Suppressor macrophage (primary cell): Measurements from ENCODE around the gene GARS1.
"Not testable (repeated sequence)": the region's sequence is repeated elsewhere in the genome, so short reads cannot be mapped to it uniquely, and the experiment has no call there.

ENCODE experiments used
- DNase-seq, 4 experiments: peaks; one replicate each; pipeline ENCODE4 v3.0.0-alpha.2; 2020 to 2022

The GARS1 gene

GRCh38 chr7:30572212-30572841 is 22.4 kb upstream of the GARS1 start:
- no peak for DNase-seq

DNA sequence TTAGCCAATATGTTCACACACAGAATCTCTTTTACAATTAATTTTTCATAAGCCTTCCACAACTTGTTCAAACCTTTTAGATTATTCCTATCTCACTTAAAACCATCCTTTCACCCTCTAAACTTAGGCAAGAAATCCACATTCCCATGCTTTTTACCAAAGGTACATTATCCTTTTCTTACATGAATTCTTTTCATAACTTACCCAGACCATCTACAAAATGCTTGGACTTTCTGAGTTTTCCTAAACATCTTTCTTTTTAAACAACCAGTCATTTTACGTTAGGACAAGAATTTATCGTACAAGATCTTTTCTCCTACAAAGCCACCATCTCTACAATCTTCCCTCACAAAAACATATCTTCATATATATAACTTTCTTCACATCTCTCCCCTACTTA is 18.8 kb upstream of the GARS1 start:
- no peak for DNase-seq

DNA sequence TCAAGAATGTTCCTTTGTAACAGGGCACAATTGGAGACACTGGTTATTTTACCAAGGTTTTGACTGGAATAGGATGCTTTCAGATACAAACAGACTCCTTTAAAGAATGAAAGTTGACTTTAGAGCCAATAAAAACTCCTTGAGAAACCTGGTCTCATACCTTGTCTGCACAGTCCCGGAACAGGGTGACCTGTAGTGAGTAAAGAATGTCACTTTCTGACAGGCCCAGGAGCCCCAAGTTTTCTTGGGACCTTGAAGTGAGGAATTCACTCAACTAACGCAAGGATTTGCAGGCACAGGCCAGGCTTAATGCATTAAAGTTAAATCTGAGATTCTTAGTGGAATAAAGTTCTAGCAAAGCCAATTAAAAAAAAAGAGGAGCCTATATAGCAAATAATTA is 11.5 kb upstream of the GARS1 start:
- DNase-seq, result no peak

GRCh38 chr7:30584415-30584814 is 10.3 kb upstream of the GARS1 start:
- no peak for DNase-seq

DNA sequence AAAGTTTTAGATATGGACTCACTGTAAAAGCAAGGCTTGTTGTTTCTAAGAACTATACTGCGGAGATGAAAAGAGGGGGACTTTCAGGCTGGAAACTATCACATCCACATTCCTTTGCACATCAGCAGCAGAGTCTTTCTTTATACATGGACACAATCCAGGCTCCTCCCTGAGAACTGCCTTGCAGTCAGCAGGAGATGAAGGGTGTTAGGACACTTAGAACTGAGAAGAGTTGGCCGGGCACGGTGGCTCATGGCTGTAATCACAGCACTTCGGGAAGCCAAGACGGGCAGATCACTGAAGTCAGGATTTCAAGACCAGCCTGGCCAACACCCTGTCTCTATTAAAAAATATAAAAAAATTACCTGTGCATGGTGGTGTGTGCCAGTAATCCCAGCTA is 9.7 kb upstream of the GARS1 start:
- DNase-seq, result no peak

DNA sequence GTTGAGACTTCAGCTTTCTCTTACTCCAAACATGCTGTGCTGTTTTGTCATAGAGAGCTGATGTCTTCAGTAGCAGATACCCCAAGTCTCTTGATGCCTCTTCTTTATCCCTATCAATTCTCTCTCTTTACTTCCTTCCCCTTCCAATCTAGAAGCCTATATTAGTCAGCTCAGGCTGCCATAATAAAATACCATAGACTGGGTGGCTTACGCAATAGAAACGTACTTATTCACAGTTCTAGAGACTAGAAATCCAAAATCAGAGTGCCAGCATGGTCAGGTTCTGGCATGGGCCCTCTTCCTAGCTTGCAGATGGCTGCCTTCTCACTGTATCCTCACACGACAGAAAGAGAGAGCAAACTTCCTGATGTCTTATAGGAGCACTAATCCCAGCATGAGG is 9.0 kb upstream of the GARS1 start:
- DNase-seq, result peak in 2 of 4 experiments; percentile 25 to 34

DNA sequence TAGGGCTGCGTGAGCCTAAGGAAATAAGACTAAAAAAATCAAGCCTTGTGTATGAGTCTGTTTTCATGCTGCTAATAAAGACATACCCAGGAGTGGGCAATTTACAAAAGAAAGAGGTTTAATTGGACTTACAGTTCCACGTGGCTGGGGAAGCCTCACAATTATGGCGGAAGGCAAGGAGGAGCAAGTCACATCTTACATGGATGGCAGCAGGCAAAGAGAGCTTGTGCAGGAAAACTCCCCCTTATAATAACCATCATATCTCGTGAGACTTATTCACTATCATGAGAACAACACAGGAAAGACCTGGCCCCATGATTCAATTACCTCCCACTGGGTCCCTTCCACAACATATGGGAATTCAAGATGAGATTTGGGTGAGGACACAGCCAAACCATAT is 7.1 kb upstream of the GARS1 start:
- DNase-seq, result not testable (repeated sequence)

DNA sequence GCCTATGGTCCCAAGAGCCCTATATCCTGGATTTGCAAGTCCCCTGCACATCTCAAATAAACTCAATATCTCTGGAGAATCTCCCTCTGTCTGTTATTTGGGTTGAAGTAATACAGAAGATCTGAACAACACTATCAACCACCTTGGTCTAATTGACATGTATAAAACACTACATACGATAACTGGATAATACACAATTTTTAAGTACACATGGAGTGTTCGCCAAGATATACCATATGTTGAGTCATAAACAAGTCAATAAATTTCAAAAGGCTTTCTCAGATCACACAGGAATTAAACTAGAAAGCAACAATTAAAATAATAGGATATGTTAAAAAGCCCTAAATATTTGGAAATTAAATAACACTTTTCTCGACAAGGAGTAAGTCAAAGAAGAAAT is 5.6 kb upstream of the GARS1 start:
- DNase-seq, result no peak

DNA sequence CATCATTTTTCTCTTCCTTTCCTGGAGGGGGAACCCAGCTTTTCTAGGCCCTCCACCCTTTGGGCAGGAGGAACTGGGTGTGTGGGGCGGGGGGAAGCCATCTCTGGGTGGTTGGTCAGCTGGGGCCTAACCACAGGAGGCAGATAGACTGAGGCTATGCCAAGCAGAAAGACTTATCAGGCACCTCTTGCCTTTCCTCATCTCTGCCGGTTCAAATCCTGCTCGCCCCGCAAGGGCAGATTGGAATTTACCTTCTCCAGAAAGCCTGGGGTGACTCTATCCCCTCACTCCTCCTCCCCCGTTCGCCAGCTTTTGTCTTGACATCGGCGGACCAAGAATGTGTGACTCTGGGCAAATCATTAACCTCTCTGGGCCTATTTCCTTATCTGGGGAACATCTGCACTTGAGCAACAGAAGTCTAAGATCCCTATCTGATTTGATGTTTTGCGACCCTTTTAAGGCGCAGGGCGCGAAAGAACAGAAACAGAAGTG is 584 bp upstream of the GARS1 start:
- DNase-seq, result peak; percentile 65 to 78 (median 70)

DNA sequence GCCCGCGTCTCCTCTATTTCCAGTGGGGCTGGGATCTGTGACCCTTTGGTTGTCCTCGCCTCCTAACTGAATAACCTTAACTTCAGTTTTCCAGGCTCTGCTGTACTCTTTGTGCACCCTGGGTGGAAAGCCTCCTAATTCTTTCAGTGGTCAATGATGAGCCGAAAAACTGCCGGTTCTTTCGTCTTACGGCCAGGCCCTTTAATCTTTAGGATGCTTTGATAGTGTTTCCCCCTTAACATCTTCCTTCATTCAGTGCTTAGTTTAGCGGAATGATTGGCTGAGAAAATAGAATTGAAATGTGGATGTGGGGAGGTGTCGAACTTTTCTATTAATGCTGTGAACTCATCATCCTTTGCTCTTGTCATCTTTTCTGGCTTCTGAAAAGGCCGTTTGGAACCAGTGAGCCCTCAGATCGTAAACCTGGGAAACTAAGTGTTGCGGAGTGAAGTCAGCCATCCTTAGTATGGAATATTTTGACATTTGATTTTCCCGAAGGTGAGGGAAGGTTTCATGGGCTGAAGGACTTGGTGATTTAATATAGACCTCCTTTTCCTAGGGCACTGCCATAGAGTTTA is 847 bp downstream of the GARS1 start:
- DNase-seq, result peak in 2 of 4 experiments; percentile 11 to 47

DNA sequence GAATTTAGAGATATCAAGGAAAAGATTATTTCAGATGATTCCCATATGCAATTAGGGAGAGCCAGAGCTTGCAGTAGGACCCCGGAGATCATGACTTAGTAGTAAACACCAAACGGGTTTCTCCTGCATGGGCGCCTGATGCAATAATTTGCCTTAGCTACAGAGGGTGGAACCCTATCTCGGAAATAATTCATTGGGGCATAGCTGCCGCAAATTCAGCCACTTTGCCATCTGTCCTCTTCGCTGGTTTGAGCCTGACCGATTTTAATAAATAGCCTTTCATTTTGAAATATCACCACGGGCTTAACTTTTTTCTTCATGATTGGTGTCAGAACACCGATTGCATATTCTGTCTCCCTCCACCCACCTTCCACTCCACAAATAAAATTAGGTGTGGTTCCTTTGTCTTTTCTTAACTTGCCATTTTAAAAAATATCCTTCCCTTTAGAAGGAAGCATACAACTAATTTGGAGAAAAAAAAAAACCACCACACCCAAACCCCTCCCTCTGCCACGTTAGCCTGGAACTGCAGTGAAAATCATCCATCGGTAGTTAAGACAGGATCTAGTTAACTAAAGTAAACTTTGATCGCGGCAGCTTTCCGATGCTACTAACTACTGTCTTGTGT is 1.4 kb downstream of the GARS1 start:
- DNase-seq, result peak; percentile 17 to 46 (median 40)

GRCh38 chr7:30596721-30597120 is 2.0 kb downstream of the GARS1 start:
- no peak for DNase-seq

GRCh38 chr7:30598121-30598876 is 3.6 kb downstream of the GARS1 start:
- no peak for DNase-seq

GRCh38 chr7:30604901-30605300 is 10.2 kb downstream of the GARS1 start:
- DNase-seq, result no peak

DNA sequence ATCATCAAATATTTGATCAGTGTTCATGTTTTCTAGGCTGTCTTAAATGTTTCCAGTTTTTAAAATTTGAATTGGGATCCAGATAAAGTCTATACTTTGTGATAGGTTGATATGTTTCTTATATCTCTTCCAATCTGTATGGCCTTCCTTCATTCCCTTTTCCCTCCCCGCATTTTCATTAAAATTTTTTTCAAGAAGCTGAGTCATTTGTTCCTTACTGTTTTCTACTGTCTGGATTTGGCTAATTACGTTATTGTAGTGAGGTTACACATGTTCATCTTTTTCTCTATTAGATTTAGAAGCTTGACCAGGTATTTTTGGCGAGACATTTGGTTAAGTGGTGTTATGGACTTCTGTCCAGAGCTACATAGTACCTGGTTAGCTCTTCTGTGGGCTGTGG is 11.2 kb downstream of the GARS1 start:
- DNase-seq, result no peak

- DNase-seq, result no peak
These were observed 18.1 kb downstream of the GARS1 start for GRCh38 chr7:30612658-30613265.

GRCh38 chr7:30613366-30614325 is 19.0 kb downstream of the GARS1 start:
- no peak for DNase-seq

DNA sequence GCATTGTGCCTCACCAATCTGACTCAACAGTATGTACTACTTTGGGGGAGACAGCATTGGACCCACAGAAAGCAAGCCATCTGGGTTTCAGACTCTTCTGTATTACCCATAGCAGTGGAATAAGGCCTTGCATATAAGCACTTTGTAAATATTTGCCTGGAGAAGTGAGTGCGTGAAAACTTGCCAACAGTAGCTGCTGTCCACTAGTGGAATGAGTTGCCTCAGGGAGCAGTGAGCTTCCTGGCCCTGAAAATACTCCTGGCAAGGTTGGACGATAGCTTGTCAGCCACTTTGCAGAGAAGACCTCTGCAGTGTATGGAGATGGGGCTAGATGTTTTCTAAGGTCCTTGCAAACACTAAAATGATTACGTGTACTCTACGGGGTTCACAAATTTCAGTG is 21.6 kb downstream of the GARS1 start:
- DNase-seq, result no peak

DNA sequence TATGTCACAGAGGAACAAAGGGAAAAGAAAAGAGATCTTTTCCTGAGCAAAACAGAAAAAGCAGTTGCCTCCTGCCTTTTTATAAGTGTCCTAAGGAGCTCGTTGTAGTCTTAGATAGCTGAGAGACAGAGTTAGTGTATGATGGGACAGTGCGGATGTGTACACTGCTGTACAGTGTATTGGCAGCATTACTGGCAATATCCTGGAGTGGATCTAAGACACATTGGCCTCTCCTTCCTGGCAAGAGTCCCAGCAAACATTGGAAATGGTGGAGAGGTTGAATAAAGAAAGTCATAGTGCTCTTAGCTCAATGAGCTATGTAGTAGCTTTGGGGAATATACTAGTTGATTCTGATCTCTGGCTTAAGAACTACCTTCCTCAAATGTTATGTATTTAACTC is 22.7 kb downstream of the GARS1 start:
- DNase-seq, result no peak

DNA sequence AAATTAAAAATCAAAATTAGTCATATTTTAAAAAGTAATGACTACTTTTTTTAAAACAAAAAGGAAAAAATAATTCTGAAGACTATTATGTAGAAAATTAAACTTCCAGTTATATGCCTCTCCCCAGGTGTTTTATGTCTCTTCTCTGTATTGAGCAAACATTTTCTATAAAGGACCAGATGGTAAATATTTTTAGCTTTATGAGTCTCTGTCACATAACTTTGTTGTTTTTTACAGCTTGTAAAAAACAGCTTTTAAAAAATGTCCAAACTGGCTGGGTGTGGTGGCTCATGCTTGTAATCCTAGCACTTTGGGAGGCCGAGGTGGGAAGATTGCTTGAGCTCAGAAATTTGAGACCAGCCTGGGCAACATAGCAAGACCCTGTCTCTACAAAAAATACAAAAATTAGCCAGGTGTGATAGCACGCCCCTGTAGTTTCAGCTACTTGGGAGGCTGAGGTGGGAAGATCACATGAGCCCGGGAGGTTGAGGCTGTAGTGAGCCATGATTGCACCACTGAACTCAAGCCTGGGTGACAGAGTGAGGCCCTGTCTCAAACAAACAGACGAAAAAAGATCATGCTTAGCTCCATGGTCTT is 23.5 kb downstream of the GARS1 start:
- DNase-seq, result no peak

DNA sequence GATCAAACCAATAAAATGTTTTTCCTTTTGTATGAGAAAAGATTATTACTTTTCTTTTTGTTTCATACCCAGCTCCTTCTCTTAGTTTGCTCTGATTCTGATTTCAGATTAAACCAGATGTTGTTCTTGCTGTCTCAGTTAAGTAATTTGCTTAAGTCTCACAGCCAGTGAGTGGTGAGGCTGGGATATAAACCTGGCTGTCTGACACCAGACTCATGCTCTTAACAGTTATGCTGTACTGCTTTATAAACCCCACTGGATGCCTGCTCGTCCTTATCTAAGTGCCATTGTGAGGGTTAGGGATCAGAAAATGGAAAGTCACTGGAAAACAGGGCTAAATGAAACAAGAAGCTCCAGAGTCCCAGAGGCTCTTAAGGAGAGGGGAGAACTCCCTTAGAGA is 24.3 kb downstream of the GARS1 start:
- no peak for DNase-seq
